ENCODE results near the gene PRELID1.
"Not testable (repeated sequence)": the region's sequence is repeated elsewhere in the genome, so short reads cannot be mapped to it uniquely, and the experiment has no call there.

The PRELID1 gene

GRCh38 chr5:177303121-177303924 is at the start of gene PRELID1, which contains the start of gene RAB24:
TSS of gene PRELID1 (plus strand) at chr5:177303799. CDS start at chr5:177303986, 187 bp downstream.
TSS of gene RAB24 (minus strand) at chr5:177303719. CDS start at chr5:177303288, 431 bp downstream.
- DNase-seq: peak; percentile 89

- DNase-seq: no peak
Observed at GRCh38 chr5:177256296-177256695, 47.3 kb upstream of the PRELID1 start.

GRCh38 chr5:177258711-177259110 is 44.9 kb upstream of the PRELID1 start:
- not testable (repeated sequence) for DNase-seq

GRCh38 chr5:177260961-177261360 is 42.6 kb upstream of the PRELID1 start:
- no peak for DNase-seq

GRCh38 chr5:177261510-177261909 is 42.1 kb upstream of the PRELID1 start:
- no peak for DNase-seq

GRCh38 chr5:177264178-177264577 is 39.4 kb upstream of the PRELID1 start:
- DNase-seq: no peak

- DNase-seq: no peak
Observed at GRCh38 chr5:177265395-177265794, 38.2 kb upstream of the PRELID1 start.

GRCh38 chr5:177269232-177269895 is 34.2 kb upstream of the PRELID1 start:
- no peak for DNase-seq

- DNase-seq: no peak
Observed at GRCh38 chr5:177269976-177270375, 33.6 kb upstream of the PRELID1 start.

GRCh38 chr5:177270653-177271052 is 32.9 kb upstream of the PRELID1 start:
- DNase-seq: no peak

GRCh38 chr5:177271113-177271512 is 32.5 kb upstream of the PRELID1 start:
- no peak for DNase-seq

- DNase-seq: no peak
Observed at GRCh38 chr5:177275883-177276282, 27.7 kb upstream of the PRELID1 start.

- no peak for DNase-seq
Observed at GRCh38 chr5:177276886-177277285, 26.7 kb upstream of the PRELID1 start.

- no peak for DNase-seq
Observed at GRCh38 chr5:177288191-177288590, 15.4 kb upstream of the PRELID1 start.

GRCh38 chr5:177290816-177291596 is 12.6 kb upstream of the PRELID1 start:
- DNase-seq: no peak

- no peak for DNase-seq
Observed at GRCh38 chr5:177291735-177292134, 11.9 kb upstream of the PRELID1 start.

- no peak for DNase-seq
Observed at GRCh38 chr5:177293819-177294581, 9.6 kb upstream of the PRELID1 start.

GRCh38 chr5:177294632-177295031 is 9.0 kb upstream of the PRELID1 start:
- no peak for DNase-seq

- DNase-seq: no peak
Observed at GRCh38 chr5:177295924-177296323, 7.7 kb upstream of the PRELID1 start.

- no peak for DNase-seq
Observed at GRCh38 chr5:177296581-177296980, 7.0 kb upstream of the PRELID1 start.

- DNase-seq: no peak
Observed at GRCh38 chr5:177297922-177298321, 5.7 kb upstream of the PRELID1 start.

- DNase-seq: no peak
Observed at GRCh38 chr5:177299697-177300096, 3.9 kb upstream of the PRELID1 start.
